Right lobe of liver (tissue), 6 donors: Measurements from ENCODE around the gene ZNF561. TPM values are rescaled to one million over a fixed set of nuclear protein-coding genes. Genes with fewer than 3 reads are reported as not detected.
"Not testable (repeated sequence)": the region's sequence is repeated elsewhere in the genome, so short reads cannot be mapped to it uniquely, and the experiment has no call there.

Experiments
- ATAC-seq, 4 donors: fragments of 200-7000 bp; cut with Tn5 transposase; one replicate each; pipeline ENCODE4 v1.9.1; 2020; ENCODE audit warnings: mild to moderate bottlenecking in 4 of 4, moderate library complexity in 4 of 4
- DNase-seq, 3 donors: peaks; one replicate each; pipeline ENCODE4 v3.0.0-alpha.2; 2020
- H3K27ac ChIP-seq, 3 donors: fragments of 200-600 bp; one replicate each; pipeline ENCODE4 v1.8.0; 2022
- H3K27me3 ChIP-seq, 2 donors: fragments of 200-600 bp; one replicate each; pipeline ENCODE4 v1.8.0; 2022
- H3K36me3 ChIP-seq, 4 donors: fragments of 200-600 bp; sonication (generic) in 1 of 4; one replicate each; pipeline versions ENCODE4 v1.5.1 to v1.8.0; 2017 to 2022; ENCODE audit warnings: control low read depth in 1 of 4
- H3K4me1 ChIP-seq, 4 donors: fragments of 200-600 bp; sonication (generic) in 1 of 4; one replicate each; pipeline versions ENCODE4 v1.5.1 to v1.8.0; 2017 to 2022; ENCODE audit warnings: control low read depth in 1 of 4
- H3K4me3 ChIP-seq, 3 donors: fragments of 200-600 bp; one replicate each; pipeline ENCODE4 v1.8.0; 2022
- H3K9me3 ChIP-seq, 4 donors: fragments of 200-600 bp; sonication (generic) in 1 of 4; one replicate each; pipeline versions ENCODE4 v1.5.1 to v1.8.0; 2017 to 2022; ENCODE audit warnings: control low read depth in 1 of 4
- POLR2A ChIP-seq: fragments of 450-650 bp; IDR thresholded peaks from one replicate; pipeline ENCODE4 v1.6.1; 2017; ENCODE audit warnings: antibody characterized with exemption, mild to moderate bottlenecking
- WGBS: methylation state at CpG from one replicate; pipeline ENCODE4 v1.1.6; 2018; ENCODE audit warnings: low coverage, low lambda C conversion rate; ENCODE audit not compliant: insufficient coverage; ENCODE audit errors: missing lambda C conversion rate; 5-methylcytosine and 5-hydroxymethylcytosine counted together
- intact Hi-C, 2 donors: fragments of 100-400 bp; cut with DNase I; formaldehyde crosslinking; loops; one replicate each; pipeline versions ENCODE4 v1.11.2 to v1.14.1; 2022
- long read RNA-seq: library from polyadenylated mRNA; unstranded; transcript quantifications from one replicate; pipeline ENCODE4 v2.0.0, GENCODE V29; 2019
- total RNA-seq, 6 experiments: library from RNA; depleted of rRNA in 2 of 6; stranded (reverse); fragments of >200 nt in 2 of 6; fragmentation: NEBNext Ultra II Directional in 3 of 6; extraction: Animal tissue kit (Norgen Biotek cat#: 25700) in 3 of 6; gene quantifications; one replicate each; pipeline versions ENCODE4 v1.1.0 to v1.2.4, GENCODE V29; 2016 to 2023
- TF ChIP-seq, protein P1 (sequence below), 4 donors: fragments of 200-600 bp in 3 of 4; fragments of 450-650 bp in 1 of 4; IDR thresholded peaks; one replicate each; pipeline versions ENCODE4 v1.5.1 to v1.8.0; 2016 to 2022; ENCODE audit warnings: antibody characterized with exemption in 4 of 4, mild to moderate bottlenecking in 2 of 4
- donor health status: DM: no; HTN: yes; CAD: no.
- donor health status: DM: no; HTN: no; CAD: no.
- donor health status: DM: no; HTN: no; CAD: no.
- donor health status: DM: no; HTN: yes; CAD: no.
- donor health status: DM: no; HTN: yes; CAD: no.

ZNF561 gene
- total RNA-seq = 10 to 100 TPM; 11.4 to 19.4 (median 14.2) TPM
- long read RNA-seq, full-length matches to known transcripts = 2 of 5 reads
- long read RNA-seq, partial matches to known transcripts = 1 of 5 reads
- long read RNA-seq, other reads (novel, unspliced or antisense) = 2 of 5 reads

DNA sequence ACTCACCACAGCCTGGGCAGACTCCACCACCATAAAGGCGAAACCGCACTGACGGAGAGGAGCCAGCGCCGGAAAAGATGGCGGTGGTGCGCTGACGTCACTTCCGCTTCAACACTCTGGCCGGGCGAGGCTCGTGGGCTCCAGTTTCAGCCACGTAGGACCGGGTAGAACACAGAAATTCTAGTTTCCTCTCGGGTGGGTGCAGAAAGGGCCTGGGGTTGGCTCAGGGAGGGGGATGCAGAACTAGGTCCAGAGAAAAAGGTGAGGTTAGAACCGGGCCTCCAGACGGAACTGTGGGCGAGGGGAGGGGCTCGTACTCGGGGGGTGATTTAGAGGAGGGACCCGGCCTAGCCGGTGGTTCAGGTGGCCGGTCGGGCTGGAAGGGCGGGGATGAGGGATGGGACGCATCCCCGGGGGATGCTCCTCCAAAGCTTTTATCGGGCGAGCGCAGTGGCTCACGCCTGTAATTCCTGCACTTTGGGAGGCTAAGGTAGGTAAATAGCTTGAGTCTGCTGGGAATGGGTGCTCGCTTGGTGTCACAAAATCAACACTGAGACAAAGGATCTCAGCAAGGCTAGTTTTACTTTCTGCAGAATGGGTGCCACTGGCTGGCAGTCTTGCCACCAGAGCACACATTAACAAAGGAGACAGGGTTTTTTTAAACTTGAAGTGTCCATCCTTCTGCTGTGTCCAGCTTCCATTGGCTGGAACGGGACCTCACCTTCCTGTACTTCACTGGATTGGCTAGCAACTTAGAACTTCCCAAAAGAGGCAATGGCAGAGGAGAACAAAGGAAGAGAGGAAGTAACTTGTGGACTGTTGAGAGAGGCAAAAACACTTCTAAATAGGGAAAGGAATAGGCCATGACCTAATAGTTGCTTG, at the start of gene ZNF561:
ZNF561 (minus strand) TSS at position 77 of the 882 bp plus-strand sequence. CDS start 1,776 bp downstream, outside the sequence.
- WGBS = under 1% methylated on average over 11 of the region's 33 CpGs
- no peaks in the 10 kb centered on the region for H3K9me3 ChIP-seq
- peak; percentile 89 to 94 (median 92) for ATAC-seq
- H3K36me3 ChIP-seq = peaks cover 0 to 29% (median 20%) of the 10 kb centered on the region in 4 donors
- H3K4me3 ChIP-seq = peak within 1 kb of the TSS; percentile 79 to 85 (median 84)
- peak; percentile 81 to 89 (median 87) for DNase-seq
- H3K27me3 ChIP-seq = no peaks in the 10 kb centered on the region
- TF ChIP-seq, protein P1, sequence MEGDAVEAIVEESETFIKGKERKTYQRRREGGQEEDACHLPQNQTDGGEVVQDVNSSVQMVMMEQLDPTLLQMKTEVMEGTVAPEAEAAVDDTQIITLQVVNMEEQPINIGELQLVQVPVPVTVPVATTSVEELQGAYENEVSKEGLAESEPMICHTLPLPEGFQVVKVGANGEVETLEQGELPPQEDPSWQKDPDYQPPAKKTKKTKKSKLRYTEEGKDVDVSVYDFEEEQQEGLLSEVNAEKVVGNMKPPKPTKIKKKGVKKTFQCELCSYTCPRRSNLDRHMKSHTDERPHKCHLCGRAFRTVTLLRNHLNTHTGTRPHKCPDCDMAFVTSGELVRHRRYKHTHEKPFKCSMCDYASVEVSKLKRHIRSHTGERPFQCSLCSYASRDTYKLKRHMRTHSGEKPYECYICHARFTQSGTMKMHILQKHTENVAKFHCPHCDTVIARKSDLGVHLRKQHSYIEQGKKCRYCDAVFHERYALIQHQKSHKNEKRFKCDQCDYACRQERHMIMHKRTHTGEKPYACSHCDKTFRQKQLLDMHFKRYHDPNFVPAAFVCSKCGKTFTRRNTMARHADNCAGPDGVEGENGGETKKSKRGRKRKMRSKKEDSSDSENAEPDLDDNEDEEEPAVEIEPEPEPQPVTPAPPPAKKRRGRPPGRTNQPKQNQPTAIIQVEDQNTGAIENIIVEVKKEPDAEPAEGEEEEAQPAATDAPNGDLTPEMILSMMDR (IDR thresholded peaks at IDR 0.05) = no peak
- peak; percentile 24 for TF ChIP-seq POLR2A
- intact Hi-C loops = loop anchor here in 1 of 2 donors (5.0 kb wide), 1 partner anchor 166 kb away; no protein-coding TSS in a partner anchor
- peaks cover 0 to 14% (median 3%) of the 10 kb centered on the region in 4 donors for H3K4me1 ChIP-seq
- H3K27ac ChIP-seq = peak within 1 kb of the TSS; percentile 87 to 95 (median 88)

DNA sequence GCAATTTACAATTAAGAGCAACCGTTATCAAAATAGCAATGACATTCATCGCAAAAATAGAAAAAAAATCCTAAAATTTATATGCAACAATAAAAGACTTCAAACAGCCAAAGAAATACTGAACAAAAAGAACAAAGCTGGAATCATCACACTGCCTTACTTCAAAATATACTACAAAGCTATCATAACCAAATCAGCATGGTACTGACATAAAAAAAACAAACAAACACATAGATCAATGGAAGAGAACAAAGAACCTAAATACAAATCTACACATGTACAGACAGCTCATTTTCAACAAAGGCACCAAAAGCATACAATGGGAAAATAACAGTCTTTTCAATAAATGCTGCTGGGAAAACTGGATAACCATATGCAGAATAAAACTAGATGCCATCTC, 47.5 kb upstream of the ZNF561 start:
- no peak for DNase-seq
- peaks cover 3 to 15% (median 5%) of the 10 kb centered on the region in 4 donors for H3K9me3 ChIP-seq
- no peak overlapping the region for H3K27ac ChIP-seq
- WGBS = 86% methylated on average over 1 of the region's 2 CpGs
- no peaks in the 10 kb centered on the region for H3K27me3 ChIP-seq
- no peak for ATAC-seq
- no peak overlapping the region for H3K4me3 ChIP-seq
- intact Hi-C loops = no loop called here
- no peaks in the 10 kb centered on the region for H3K4me1 ChIP-seq
- peaks cover 0 to 8% (median 0%) of the 10 kb centered on the region in 4 donors for H3K36me3 ChIP-seq
- no peak for TF ChIP-seq POLR2A
- TF ChIP-seq, protein P1 (IDR thresholded peaks at IDR 0.05) = no peak

DNA sequence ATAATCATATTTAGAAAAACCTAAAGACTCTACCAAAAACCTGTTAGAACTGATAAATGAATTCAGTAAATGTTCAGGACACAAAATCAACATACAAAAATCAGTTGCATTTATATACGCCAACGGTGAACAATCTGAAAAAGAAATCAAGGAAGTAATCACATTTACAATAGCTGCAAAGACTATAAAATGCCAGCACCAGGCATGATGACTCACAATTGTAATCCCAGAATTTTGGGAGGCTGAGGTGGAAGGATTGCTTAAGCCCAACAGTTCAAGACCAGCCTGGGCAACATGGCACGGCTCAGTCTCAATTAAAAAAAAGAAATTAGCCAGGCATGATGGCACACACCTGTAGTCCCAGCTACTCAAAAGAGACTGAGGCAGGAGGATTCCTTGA, 46.9 kb upstream of the ZNF561 start:
- intact Hi-C loops = no loop called here
- Histone ChIP-seq H3K27me3 (no peaks in the 10 kb centered on the region), H3K9me3 (peaks cover 0 to 9% (median 2%) of the 10 kb centered on the region in 4 donors), H3K36me3 (peaks cover 0 to 8% (median 0%) of the 10 kb centered on the region in 4 donors), H3K27ac (no peak overlapping the region), H3K4me3 (no peak overlapping the region), H3K4me1 (no peaks in the 10 kb centered on the region)
- ATAC-seq (no peak), DNase-seq (no peak)
- TF ChIP-seq, protein P1 (IDR thresholded peaks at IDR 0.05) = no peak
- TF ChIP-seq POLR2A = no peak
- WGBS = 89% methylated on average over 3 of the region's 3 CpGs

DNA sequence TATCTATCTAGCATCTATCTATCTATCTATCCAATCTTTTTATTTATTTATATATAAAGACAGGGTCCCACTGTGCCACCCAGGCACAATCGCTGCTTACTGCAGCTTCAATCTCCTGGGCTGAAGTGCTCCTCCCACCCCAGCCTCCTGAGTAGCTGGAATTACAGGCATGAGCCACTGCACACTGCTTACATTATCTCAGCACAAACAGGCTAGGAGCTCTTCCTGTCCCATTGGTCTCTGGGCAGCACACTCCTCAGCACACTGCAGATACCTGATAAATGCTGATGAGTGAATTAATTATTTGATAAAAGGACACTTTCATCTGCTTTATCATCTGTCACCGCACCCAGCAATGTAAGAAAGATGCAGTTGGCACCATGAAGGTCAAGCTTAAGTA, 37.7 kb upstream of the ZNF561 start:
- ATAC-seq = no peak
- Histone ChIP-seq H3K27ac (no peak overlapping the region), H3K4me3 (no peak overlapping the region), H3K9me3 (peaks cover 0 to 2% (median 0%) of the 10 kb centered on the region in 4 donors), H3K4me1 (no peaks in the 10 kb centered on the region), H3K36me3 (peaks cover 0 to 50% (median 22%) of the 10 kb centered on the region in 4 donors), H3K27me3 (no peaks in the 10 kb centered on the region)
- intact Hi-C loops = no loop called here
- DNase-seq = no peak
- WGBS = 59% methylated on average over 2 of the region's 2 CpGs
- TF ChIP-seq, protein P1 (IDR thresholded peaks at IDR 0.05) = no peak
- no peak for TF ChIP-seq POLR2A

DNA sequence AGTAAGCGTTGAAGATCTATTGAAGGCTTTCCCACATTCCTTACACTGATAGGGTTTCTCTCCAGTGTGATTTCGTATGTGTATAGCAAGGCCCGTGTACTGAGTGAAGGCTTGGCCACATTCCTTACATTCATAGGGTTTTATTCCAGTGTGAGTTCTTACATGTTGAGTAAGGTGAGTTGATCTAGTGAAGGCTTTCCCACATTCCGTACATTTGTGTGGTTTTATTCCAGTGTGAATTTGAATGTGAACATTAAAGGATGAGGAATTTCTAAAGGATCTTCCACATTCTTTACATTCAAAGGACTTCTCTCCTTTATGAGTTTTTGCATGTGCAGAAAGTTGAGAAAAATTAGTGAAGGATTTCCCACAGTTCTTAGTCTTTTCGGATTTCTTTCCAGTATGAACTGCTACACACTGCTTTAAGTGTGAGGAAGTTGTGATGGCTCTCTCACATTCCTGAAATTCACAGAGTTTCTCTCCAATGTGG, 32.1 kb upstream of the ZNF561 start:
- peaks cover 0 to 54% (median 37%) of the 10 kb centered on the region in 4 donors for H3K36me3 ChIP-seq
- H3K4me1 ChIP-seq, intact Hi-C loops, H3K27ac ChIP-seq, DNase-seq, H3K4me3 ChIP-seq, H3K9me3 ChIP-seq, ATAC-seq, H3K27me3 ChIP-seq: not testable (repeated sequence)
- WGBS = 98% methylated on average over 5 of the region's 5 CpGs

DNA sequence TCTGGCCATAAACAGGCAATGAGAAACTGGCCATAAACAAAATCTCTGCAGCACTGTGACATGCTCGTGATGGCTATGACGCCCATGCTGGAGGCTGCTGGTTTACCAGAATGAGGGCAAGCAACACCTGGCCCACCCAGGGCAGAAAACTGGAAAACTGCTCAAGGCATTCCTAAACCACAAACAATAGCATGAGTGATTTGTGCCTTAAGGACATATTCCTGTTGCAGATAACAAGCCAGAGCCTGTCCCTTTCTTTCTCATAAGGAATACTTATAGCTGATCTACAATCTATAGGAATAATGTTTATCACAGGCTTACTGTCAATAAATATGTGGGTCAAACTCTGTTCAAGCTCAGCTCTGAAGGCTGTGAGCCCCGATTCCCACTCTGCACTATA, 30.4 kb upstream of the ZNF561 start:
- WGBS = 93% methylated on average over 3 of the region's 3 CpGs
- ATAC-seq, H3K27me3 ChIP-seq, H3K27ac ChIP-seq, H3K4me3 ChIP-seq, H3K9me3 ChIP-seq, DNase-seq, H3K4me1 ChIP-seq, intact Hi-C loops: not testable (repeated sequence)
- peaks cover 0 to 44% (median 35%) of the 10 kb centered on the region in 4 donors for H3K36me3 ChIP-seq
